GM19240 (cell line): ENCODE results near the gene ASMTL.
"Not testable (repeated sequence)": the region's sequence is repeated elsewhere in the genome, so short reads cannot be mapped to it uniquely, and the experiment has no call there.

Experiments used
- DNase-seq: peaks from one replicate; pipeline ENCODE4 v3.0.0; 2011; ENCODE audit warnings: low spot score; ENCODE audit not compliant: insufficient read length

The ASMTL gene

GRCh38 chrX:1389993-1390285 lies 62.8 kb downstream of the ASMTL start:
- DNase-seq: no peak

DNA sequence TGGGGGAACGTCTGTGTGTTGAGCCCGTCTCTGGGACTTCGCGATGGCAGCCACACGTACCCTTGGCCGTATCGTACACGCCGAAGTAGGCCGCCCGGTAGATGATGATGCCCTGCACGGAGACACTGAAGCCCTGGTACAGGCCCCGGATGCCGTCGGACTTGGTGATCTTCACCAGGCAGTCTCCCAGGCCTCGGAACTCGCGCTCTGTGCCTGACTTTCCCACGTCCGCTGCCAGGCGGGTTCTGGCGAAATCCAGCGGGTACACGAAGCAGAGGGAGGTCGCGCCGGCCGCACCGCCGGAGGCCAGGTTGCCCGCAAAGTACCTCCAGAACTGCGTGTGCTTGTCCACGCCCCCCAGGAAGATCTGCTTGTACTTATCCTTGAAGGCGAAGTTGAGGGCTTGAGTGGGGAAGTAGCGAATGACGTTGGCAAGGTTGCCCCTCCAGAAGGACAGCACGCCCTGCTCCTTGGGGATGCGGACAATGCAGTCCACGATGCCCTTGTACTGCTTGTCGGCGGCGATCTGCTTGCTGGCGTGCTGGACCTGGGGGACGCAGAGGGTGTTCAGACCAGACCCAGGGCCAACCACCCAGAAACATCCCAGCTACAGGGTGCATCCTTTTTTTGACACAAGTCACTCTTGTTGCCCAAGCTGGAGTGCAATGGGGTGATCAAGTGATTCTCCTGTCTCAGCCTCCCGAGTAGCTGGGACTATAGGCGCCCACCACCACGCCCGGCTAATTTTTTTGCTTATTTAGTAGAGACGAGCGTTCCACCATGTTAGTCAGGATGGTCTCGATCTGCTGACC lies 63.3 kb downstream of the ASMTL start:
- no peak for DNase-seq

- no peak for DNase-seq
These were observed 64.1 kb downstream of the ASMTL start for GRCh38 chrX:1388651-1389050.

DNA sequence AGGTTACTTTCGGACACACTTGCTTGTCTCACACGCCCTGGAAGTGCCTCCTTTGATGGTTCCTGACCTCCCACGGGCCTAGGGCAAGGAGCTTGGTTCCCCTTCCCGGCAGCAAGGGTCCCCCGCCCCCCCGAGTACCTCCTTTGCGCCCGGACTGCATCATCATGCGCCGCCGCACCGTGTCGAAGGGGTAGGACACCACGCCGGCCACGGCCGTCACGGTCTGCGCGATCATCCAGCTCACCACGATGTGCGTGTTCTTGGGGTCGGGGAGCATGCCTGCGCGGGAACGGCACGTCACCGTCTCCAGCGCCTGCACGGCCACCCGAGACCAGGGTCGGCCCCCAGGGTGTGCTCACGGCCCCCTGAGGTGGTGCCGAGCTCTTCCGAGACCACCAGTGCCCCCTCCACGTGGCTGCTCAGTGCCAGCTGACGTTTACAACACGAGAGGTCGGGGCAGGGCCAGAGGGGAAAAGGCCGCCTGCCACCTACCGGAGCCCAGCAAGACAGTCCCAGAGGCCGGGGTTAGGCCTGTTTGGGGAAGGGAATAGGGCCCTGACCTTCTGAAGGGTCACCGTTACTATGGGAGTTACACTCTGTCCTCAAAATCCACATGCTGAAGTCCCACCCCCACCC lies 65.5 kb downstream of the ASMTL start:
- no peak for DNase-seq

GRCh38 chrX:1386338-1387127 lies 66.2 kb downstream of the ASMTL start:
- no peak for DNase-seq

DNA sequence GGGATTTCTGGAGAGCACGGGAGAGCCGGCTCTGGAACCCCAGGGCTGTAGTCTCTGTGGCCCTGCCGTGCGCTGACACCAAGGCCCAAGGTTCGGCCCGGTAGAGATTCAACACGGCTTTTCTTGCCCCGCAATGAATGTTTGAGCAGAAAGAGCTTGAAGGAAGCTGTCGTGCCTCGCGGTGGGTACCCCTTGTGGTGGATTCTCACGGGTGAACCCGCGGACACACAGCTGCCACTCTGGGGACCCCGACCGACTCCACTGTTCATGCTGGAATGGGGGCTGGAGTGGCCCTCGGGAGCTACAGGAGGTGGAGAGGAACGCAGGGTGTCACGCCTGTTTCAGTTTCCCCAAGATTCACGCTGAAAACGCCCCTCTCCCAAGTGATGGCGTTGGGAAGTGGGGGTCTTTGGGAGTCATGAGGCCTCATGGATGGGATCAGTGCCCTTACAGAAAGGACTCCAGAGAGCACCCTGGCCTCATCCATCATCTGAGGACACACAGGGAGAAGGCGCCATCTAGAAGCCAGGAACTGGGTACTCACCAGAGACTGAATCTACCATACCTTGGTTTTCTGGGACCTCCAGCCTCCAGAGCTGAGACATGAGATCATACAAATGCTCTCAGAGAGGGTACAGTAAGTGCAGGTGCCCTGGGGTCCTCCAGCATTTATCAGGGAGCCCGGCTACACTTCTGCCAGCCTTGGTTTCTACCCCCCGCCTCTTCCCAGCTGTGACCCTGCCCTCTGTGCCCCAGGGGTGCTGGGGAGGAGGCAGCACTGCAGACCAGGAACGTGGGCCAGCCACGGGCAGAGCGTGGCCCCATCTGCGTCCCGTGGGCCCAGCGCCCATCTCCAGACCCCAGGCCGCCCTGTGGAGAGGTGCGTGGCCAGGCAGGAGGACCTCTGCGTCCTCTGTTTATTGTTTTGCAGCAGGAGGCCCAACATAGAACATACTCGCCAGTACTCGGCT lies 67.2 kb downstream of the ASMTL start:
- DNase-seq: no peak

DNA sequence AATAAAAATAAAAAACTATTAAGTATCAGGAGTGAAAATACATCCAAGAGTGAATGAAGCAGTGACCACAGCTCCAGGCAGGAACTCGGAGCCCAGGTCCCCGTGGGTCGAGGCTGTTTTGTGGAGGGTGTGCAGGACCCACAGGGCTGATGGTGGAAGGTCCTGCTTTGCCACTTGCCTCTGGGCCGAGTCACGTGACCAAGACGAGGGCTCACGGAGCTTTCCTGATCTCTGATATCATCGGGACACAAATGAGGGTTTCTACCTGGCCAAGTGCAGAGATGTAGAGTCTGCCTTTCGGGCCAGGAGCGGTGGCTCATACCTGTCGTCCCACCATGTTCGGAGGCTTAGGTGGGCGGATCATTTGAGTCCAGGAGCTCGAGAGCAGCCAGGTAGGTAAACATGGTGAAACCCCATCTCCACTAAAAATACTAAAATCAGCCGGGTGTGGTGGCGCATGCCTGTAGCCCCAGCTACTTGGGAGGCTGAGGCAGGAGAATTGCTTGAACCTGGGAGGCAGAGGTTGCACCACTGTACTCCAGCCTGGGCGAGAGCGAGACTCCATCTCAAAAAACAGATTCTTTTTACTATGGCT lies 68.0 kb downstream of the ASMTL start:
- DNase-seq: no peak

GRCh38 chrX:1380672-1381233 lies 72.0 kb downstream of the ASMTL start:
- DNase-seq: no peak

DNA sequence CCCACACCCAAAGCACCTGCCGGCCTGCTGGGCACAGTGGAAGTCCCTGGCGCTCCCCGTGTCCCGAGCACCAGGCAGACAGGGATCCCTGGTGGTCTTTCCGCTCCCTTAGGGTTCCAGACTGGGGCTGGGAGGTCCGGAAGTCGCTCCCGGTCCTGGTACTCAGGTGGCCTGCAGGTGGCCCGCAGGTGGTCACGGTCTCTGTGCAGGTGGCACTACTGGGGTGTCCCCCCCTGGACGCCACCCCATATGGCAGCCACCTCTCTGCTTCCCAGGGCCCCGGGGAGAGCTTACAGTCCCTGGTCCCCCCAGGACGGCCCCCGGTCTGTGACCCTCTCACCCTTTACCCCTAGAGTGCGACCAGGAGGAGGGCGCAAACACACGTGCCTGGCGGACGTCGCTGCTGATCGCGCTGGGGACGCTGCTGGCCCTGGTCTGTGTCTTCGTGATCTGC lies 74.4 kb downstream of the ASMTL start:
- DNase-seq: no peak

- no peak for DNase-seq
These were observed 84.4 kb downstream of the ASMTL start for GRCh38 chrX:1368385-1368698.

DNA sequence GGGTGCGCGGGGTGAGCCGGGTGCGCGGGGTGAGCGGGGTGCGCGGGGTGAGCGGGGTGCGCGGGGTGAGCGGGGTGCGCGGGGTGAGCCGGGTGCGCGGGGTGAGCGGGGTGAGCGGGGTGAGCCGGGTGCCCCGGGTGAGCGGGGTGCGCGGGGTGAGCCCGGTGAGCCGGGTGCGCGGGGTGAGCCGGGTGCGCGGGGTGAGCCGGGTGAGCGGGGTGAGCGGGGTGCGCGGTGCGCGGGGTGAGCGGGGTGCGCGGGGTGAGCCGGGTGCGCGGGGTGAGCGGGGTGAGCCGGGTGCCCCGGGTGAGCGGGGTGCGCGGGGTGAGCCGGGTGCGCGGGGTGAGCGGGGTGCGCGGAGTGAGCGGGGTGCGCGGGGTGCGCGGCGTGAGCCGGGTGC lies 86.3 kb downstream of the ASMTL start:
- DNase-seq: not testable (repeated sequence)

DNA sequence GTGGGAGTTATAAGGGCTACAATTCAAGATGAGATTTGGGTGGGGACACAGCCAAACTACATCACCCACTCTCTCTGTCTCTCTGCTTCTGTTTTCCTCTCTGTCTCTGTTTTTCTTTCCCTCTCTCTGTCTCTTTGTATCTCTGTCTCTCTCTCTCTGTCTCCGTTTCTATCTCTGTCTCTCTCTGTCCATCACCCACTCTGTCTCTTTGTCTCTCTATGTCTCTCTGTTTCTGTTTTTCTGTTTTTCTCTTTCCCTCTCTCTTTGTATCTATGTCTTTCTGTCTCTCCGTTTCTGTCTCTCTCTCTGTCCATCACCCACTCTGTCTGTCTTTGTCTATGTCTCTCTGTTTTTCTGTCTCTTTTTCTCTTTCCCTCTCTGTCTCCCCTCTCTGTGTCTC lies 90.8 kb downstream of the ASMTL start:
- DNase-seq: no peak

DNA sequence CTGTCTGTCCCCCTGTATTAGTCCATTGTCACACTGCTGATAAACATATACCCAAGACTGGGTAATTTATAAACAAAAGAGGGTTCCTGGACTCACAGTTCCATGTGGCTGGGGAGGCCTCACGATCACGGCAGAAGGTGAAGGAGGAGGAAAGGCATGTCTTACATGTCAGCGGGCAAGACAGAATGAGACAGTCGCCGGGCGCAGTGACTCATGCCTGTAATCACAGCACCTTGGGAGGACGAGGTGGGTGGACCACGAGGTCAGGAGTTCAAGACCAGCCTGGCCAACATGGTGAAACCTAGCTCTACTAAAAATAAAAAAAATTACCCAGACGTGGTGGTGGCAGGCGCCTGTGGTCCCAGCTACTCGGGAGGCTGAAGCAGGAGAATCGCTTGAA lies 91.4 kb downstream of the ASMTL start:
- DNase-seq: no peak

DNA sequence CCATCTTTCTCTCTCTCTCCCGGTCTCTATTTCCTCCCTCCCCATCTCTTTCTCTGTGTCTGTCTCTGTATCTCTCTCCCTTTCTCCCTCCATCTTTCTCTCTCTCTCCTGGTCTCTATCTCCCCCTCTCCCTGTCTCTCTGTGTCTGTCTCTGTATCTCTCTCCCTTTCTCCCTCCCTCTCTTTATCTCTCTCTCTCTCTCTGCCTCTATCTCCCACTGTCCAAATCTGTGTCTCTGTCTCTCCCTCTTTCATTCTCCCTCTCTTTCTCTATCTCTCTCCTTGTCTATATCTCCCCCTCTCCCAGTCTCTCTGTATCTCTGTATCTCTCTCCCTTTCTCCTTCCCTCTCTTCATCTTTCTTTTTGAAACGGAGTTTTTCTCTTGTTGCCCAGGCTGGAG lies 92.5 kb downstream of the ASMTL start:
- DNase-seq: no peak

DNA sequence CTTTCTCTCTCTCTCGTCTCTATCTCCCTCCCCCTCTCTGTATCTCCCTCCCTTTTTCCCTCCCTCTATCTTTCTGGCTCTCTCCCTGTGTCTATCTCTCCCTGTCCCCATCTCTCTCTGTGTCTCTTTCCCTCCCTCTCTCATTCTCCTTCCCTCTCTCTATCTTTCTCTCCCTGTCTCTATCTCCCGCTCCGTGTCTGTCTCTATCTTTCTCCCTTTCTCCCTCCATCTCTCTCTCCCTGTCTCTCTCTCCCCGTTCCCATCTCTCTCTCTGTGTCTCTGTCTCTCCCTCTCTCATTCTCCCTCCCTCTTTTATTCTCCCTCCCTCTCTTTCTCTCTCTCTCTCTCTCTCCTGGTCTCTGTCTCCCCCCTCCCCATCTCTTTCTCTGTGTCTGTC lies 93.2 kb downstream of the ASMTL start:
- no peak for DNase-seq

DNA sequence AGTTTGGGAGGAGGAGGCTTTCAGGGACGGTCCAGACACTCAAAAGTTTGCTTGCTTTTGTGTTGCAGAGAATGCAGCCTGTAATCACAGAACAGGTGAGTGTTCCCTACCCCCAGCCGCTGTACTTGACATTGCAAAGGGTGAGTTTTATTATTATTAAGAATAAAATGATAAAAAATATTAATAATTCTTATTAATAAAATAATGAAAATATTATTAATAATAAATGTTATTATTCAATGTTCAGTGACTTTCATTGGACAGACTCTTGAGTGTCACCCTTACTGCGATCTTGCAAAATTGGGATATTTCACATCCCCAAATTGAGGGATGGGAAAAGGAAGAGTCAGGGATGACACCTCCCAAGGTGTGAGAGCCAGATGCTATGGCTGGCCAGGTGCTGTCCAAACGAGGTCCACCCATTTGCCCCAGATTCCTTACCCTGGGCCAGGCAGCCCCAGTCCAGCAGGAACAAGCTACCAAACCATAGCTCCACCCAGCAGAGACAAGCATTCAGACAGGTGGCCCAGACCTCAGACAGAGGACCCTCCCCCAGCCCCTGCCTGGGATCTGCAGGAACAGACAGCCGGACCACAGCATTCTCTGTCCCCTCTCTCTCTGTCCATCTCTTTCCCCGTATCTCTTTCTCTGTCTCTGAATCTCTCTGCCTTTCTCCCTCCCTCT lies 93.8 kb downstream of the ASMTL start:
- DNase-seq: no peak

DNA sequence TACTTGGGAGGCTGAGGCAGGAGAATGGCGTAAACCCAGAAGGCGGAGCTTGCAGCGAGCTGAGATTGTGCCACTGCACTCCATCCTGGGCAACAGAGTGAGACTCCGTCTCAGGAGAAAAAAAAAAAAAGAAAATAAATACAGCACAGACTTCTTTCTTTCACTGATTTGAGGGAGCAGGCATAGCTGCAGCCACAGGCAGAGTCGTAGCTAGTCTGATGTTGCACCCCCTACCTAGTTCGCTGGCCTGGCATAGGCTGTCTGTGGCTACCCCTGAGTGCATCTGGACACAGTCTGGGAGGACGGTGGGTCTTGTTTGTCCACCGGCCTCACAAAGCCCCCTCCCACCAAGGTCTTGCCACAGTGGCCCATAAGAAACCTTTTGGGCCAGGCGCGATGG lies 94.7 kb downstream of the ASMTL start:
- no peak for DNase-seq

- no peak for DNase-seq
These were observed 97.3 kb downstream of the ASMTL start for GRCh38 chrX:1355131-1356046.
